ENCODE results near the gene ADORA1. TPM values are rescaled to one million over a fixed set of nuclear protein-coding genes. Genes with fewer than 3 reads are reported as not detected.

The ADORA1 gene
- total RNA-seq, 2 donors from 2014 or later: not detected

GRCh38 chr1:203090421-203091198 is 36.9 kb upstream of the ADORA1 start:
- Histone ChIP-seq H3K36me3 (no peaks in the 10 kb centered on the region), H3K27me3 (replicated peaks; ENCODE audit: insufficient read depth) (no peaks in the 10 kb centered on the region), H3K4me1 (ENCODE audit: control insufficient read depth in 1 of 2, low read depth in 2 of 2) (no peaks in the 10 kb centered on the region), H3K27ac (no peak overlapping the region), H3K9me3 (peaks cover 14% of the 10 kb centered on the region), H3K4me3 (no peak overlapping the region)
- DNase-seq (ENCODE audit: low spot score) (no peak), ATAC-seq (ENCODE audit: insufficient number of reproducible peaks, low FRiP score, low read depth) (no peak)
- no peak for TF ChIP-seq CTCF (IDR thresholded peaks at IDR 0.05)

- H3K4me1 ChIP-seq (ENCODE audit: control insufficient read depth in 1 of 2, low read depth in 2 of 2): no peaks in the 10 kb centered on the region
- DNase-seq (ENCODE audit: low spot score) (no peak), ATAC-seq (ENCODE audit: insufficient number of reproducible peaks, low FRiP score, low read depth) (no peak)
- H3K27ac ChIP-seq: no peak overlapping the region
- no peaks in the 10 kb centered on the region for H3K36me3 ChIP-seq
- no peak for TF ChIP-seq CTCF (IDR thresholded peaks at IDR 0.05)
- no peaks in the 10 kb centered on the region for H3K27me3 ChIP-seq (replicated peaks; ENCODE audit: insufficient read depth)
- no peak overlapping the region for H3K4me3 ChIP-seq
- peaks cover 16% of the 10 kb centered on the region for H3K9me3 ChIP-seq
Measured at GRCh38 chr1:203091199-203091477, 36.4 kb upstream of the ADORA1 start.

GRCh38 chr1:203091761-203092330 is 35.7 kb upstream of the ADORA1 start:
- no peak overlapping the region for H3K27ac ChIP-seq
- H3K27me3 ChIP-seq (replicated peaks; ENCODE audit: insufficient read depth): no peaks in the 10 kb centered on the region
- no peak for TF ChIP-seq CTCF (IDR thresholded peaks at IDR 0.05)
- H3K36me3 ChIP-seq: no peaks in the 10 kb centered on the region
- peaks cover 16% of the 10 kb centered on the region for H3K9me3 ChIP-seq
- ATAC-seq (ENCODE audit: insufficient number of reproducible peaks, low FRiP score, low read depth): no peak
- no peak overlapping the region for H3K4me3 ChIP-seq
- H3K4me1 ChIP-seq (ENCODE audit: control insufficient read depth in 1 of 2, low read depth in 2 of 2): no peaks in the 10 kb centered on the region
- DNase-seq (ENCODE audit: low spot score): no peak

GRCh38 chr1:203093754-203094410 is 33.6 kb upstream of the ADORA1 start:
- no peak for TF ChIP-seq CTCF (IDR thresholded peaks at IDR 0.05)
- no peaks in the 10 kb centered on the region for H3K4me1 ChIP-seq (ENCODE audit: control insufficient read depth in 1 of 2, low read depth in 2 of 2)
- DNase-seq (ENCODE audit: low spot score) (no peak), ATAC-seq (ENCODE audit: insufficient number of reproducible peaks, low FRiP score, low read depth) (no peak)
- no peak overlapping the region for H3K27ac ChIP-seq
- H3K27me3 ChIP-seq (replicated peaks; ENCODE audit: insufficient read depth): no peaks in the 10 kb centered on the region
- H3K9me3 ChIP-seq: peaks cover 16% of the 10 kb centered on the region
- no peak overlapping the region for H3K4me3 ChIP-seq
- H3K36me3 ChIP-seq: no peaks in the 10 kb centered on the region

- Histone ChIP-seq H3K9me3 (peaks cover 16% of the 10 kb centered on the region), H3K27me3 (replicated peaks; ENCODE audit: insufficient read depth) (no peaks in the 10 kb centered on the region), H3K27ac (no peak overlapping the region), H3K4me1 (ENCODE audit: control insufficient read depth in 1 of 2, low read depth in 2 of 2) (no peaks in the 10 kb centered on the region), H3K4me3 (no peak overlapping the region), H3K36me3 (no peaks in the 10 kb centered on the region)
- DNase-seq (ENCODE audit: low spot score) (no peak), ATAC-seq (ENCODE audit: insufficient number of reproducible peaks, low FRiP score, low read depth) (no peak)
- TF ChIP-seq CTCF (IDR thresholded peaks at IDR 0.05): no peak
Measured at GRCh38 chr1:203095061-203095690, 32.4 kb upstream of the ADORA1 start.

Data from thoracic aorta (tissue), 2 donors.